Measurements from ENCODE around the gene EFCAB8. TPM values are rescaled to one million over a fixed set of nuclear protein-coding genes. Genes with fewer than 3 reads are reported as not detected.

The EFCAB8 gene
- under 1 TPM in 5 of 8 experiments, not detected in 3; 0.05 to 0.73 (median 0.17) TPM for total RNA-seq

GRCh38 chr20:32858701-32859372 is at the start of gene EFCAB8:
Gene EFCAB8 (plus strand): TSS chr20:32858923. CDS start chr20:32863793, 4,870 bp downstream.
- in situ Hi-C loops (cut with MboI; ENCODE audit: low pct_unique_long_range_greater_than_20kb in 2 of 9, low sequenced_read_pairs in 9 of 9, unreplicated experiment in 9 of 9) = no loop called here
- WGBS, 10 experiments = 17 to 100% (median 84%) methylated on average over 1 to 8 of the region's 8 CpGs
- Histone ChIP-seq H3K4me1 (replicated peaks in 1 of 2) (no peaks in the 10 kb centered on the region), H3K4me3 (no peak within 1 kb of the TSS), H3K27ac (no peak within 1 kb of the TSS)
- no peak for ATAC-seq (replicated peaks in 6 of 8)

- 20 to 100% (median 100%) methylated on average over 1 to 4 of the region's 4 CpGs; no CpG with 5 or more reads in 5 of the 10 experiments for WGBS, 10 experiments
- ATAC-seq (replicated peaks in 6 of 8) = no peak
These were observed 48.8 kb upstream of the EFCAB8 start for GRCh38 chr20:32809907-32810306.

GRCh38 chr20:32810941-32811340 is 47.8 kb upstream of the EFCAB8 start:
- no peak for ATAC-seq (replicated peaks in 6 of 8)
- Histone ChIP-seq H3K4me1 (replicated peaks in 1 of 2) (peaks cover 8 to 18% of the 10 kb centered on the region in 2 donors), H3K4me3 (no peak overlapping the region), H3K27ac (no peak overlapping the region)
- 48 to 83% (median 80%) methylated on average over 1 to 4 of the region's 5 CpGs; no CpG with 5 or more reads in 5 of the 10 experiments for WGBS, 10 experiments
- in situ Hi-C loops (cut with MboI; ENCODE audit: low pct_unique_long_range_greater_than_20kb in 2 of 9, low sequenced_read_pairs in 9 of 9, unreplicated experiment in 9 of 9) = no loop called here

More at GRCh38 chr20:32809907-32810306, 48.8 kb upstream of the EFCAB8 start:
- no peak overlapping the region for H3K4me3 ChIP-seq
- in situ Hi-C loops (cut with MboI; ENCODE audit: low pct_unique_long_range_greater_than_20kb in 2 of 9, low sequenced_read_pairs in 9 of 9, unreplicated experiment in 9 of 9) = no loop called here
- peaks cover 8 to 18% of the 10 kb centered on the region in 2 donors for H3K4me1 ChIP-seq (replicated peaks in 1 of 2)
- no peak overlapping the region for H3K27ac ChIP-seq

GRCh38 chr20:32811886-32812285 is 46.8 kb upstream of the EFCAB8 start:
- WGBS, 10 experiments = 61 to 100% (median 91%) methylated on average over 1 to 4 of the region's 6 CpGs; no CpG with 5 or more reads in 4 of the 10 experiments
- ATAC-seq (replicated peaks in 6 of 8) = no peak
- in situ Hi-C loops (cut with MboI; ENCODE audit: low pct_unique_long_range_greater_than_20kb in 2 of 9, low sequenced_read_pairs in 9 of 9, unreplicated experiment in 9 of 9) = no loop called here
- Histone ChIP-seq H3K4me1 (replicated peaks in 1 of 2) (peaks cover 8 to 18% of the 10 kb centered on the region in 2 donors), H3K4me3 (no peak overlapping the region), H3K27ac (no peak overlapping the region)

GRCh38 chr20:32819992-32820697 is 38.6 kb upstream of the EFCAB8 start:
- peak overlapping the region; percentile 99 to 100 for H3K27ac ChIP-seq
- in situ Hi-C loops (cut with MboI; ENCODE audit: low pct_unique_long_range_greater_than_20kb in 2 of 9, low sequenced_read_pairs in 9 of 9, unreplicated experiment in 9 of 9) = no loop called here
- peak overlapping the region; percentile 88 to 100 (median 98) for H3K4me3 ChIP-seq
- WGBS, 10 experiments = 0% methylated on average over 1 to 3 of the region's 58 CpGs; no CpG with 5 or more reads in 5 of the 10 experiments
- peak; percentile 74 to 91 (median 86) for ATAC-seq (replicated peaks in 6 of 8)
- H3K4me1 ChIP-seq (replicated peaks in 1 of 2) = peaks cover 23 to 24% of the 10 kb centered on the region in 2 donors

GRCh38 chr20:32820698-32821377 is 37.9 kb upstream of the EFCAB8 start:
- Histone ChIP-seq H3K27ac (peak overlapping the region; percentile 99 to 100), H3K4me1 (replicated peaks in 1 of 2) (peaks cover 23 to 24% of the 10 kb centered on the region in 2 donors), H3K4me3 (peak overlapping the region; percentile 88 to 100 (median 98))
- 0 to 97% (median 63%) methylated on average over 1 to 17 of the region's 25 CpGs; no CpG with 5 or more reads in 1 of the 10 experiments for WGBS, 10 experiments
- peak in 1 of 8 experiments; percentile 0 for ATAC-seq (replicated peaks in 6 of 8)
- in situ Hi-C loops (cut with MboI; ENCODE audit: low pct_unique_long_range_greater_than_20kb in 2 of 9, low sequenced_read_pairs in 9 of 9, unreplicated experiment in 9 of 9) = no loop called here

- peak overlapping the region in 1 of 5 donors; percentile 98 for H3K4me3 ChIP-seq
- 33 to 90% (median 80%) methylated on average over 1 to 5 of the region's 5 CpGs; no CpG with 5 or more reads in 1 of the 10 experiments for WGBS, 10 experiments
- ATAC-seq (replicated peaks in 6 of 8) = no peak
- peaks cover 23 to 24% of the 10 kb centered on the region in 2 donors for H3K4me1 ChIP-seq (replicated peaks in 1 of 2)
- in situ Hi-C loops (cut with MboI; ENCODE audit: low pct_unique_long_range_greater_than_20kb in 2 of 9, low sequenced_read_pairs in 9 of 9, unreplicated experiment in 9 of 9) = no loop called here
- H3K27ac ChIP-seq = no peak overlapping the region
These were observed 36.5 kb upstream of the EFCAB8 start for GRCh38 chr20:32822225-32822624.

- Histone ChIP-seq H3K27ac (peak overlapping the region in 1 of 2 donors; percentile 62), H3K4me1 (replicated peaks in 1 of 2) (peaks cover 23 to 28% of the 10 kb centered on the region in 2 donors), H3K4me3 (no peak overlapping the region)
- peak in 7 of 8 experiments; percentile 19 to 48 (median 33) for ATAC-seq (replicated peaks in 6 of 8)
- in situ Hi-C loops (cut with MboI; ENCODE audit: low pct_unique_long_range_greater_than_20kb in 2 of 9, low sequenced_read_pairs in 9 of 9, unreplicated experiment in 9 of 9) = no loop called here
- 25 to 100% (median 86%) methylated on average over 1 to 3 of the region's 3 CpGs; no CpG with 5 or more reads in 4 of the 10 experiments for WGBS, 10 experiments
These were observed 35.6 kb upstream of the EFCAB8 start for GRCh38 chr20:32823078-32823477.

GRCh38 chr20:32823737-32824588 is 34.8 kb upstream of the EFCAB8 start:
- Histone ChIP-seq H3K4me1 (replicated peaks in 1 of 2) (peaks cover 23 to 28% of the 10 kb centered on the region in 2 donors), H3K27ac (peak overlapping the region in 1 of 2 donors; percentile 62), H3K4me3 (no peak overlapping the region)
- in situ Hi-C loops (cut with MboI; ENCODE audit: low pct_unique_long_range_greater_than_20kb in 2 of 9, low sequenced_read_pairs in 9 of 9, unreplicated experiment in 9 of 9) = no loop called here
- 33 to 100% (median 96%) methylated on average over 1 to 7 of the region's 7 CpGs; no CpG with 5 or more reads in 2 of the 10 experiments for WGBS, 10 experiments
- ATAC-seq (replicated peaks in 6 of 8) = no peak

GRCh38 chr20:32828029-32828680 is 30.6 kb upstream of the EFCAB8 start:
- Histone ChIP-seq H3K4me3 (no peak overlapping the region), H3K27ac (peak overlapping the region in 1 of 2 donors; percentile 10), H3K4me1 (replicated peaks in 1 of 2) (peaks cover 0 to 8% of the 10 kb centered on the region in 2 donors)
- WGBS, 10 experiments = 69 to 100% (median 90%) methylated on average over 1 to 4 of the region's 4 CpGs; no CpG with 5 or more reads in 1 of the 10 experiments
- in situ Hi-C loops (cut with MboI; ENCODE audit: low pct_unique_long_range_greater_than_20kb in 2 of 9, low sequenced_read_pairs in 9 of 9, unreplicated experiment in 9 of 9) = no loop called here
- peak in 6 of 8 experiments; percentile 25 to 75 (median 70) for ATAC-seq (replicated peaks in 6 of 8)

GRCh38 chr20:32829311-32830005 is 29.3 kb upstream of the EFCAB8 start:
- ATAC-seq (replicated peaks in 6 of 8) = no peak
- in situ Hi-C loops (cut with MboI; ENCODE audit: low pct_unique_long_range_greater_than_20kb in 2 of 9, low sequenced_read_pairs in 9 of 9, unreplicated experiment in 9 of 9) = no loop called here
- Histone ChIP-seq H3K4me1 (replicated peaks in 1 of 2) (peaks cover 0 to 4% of the 10 kb centered on the region in 2 donors), H3K4me3 (no peak overlapping the region), H3K27ac (no peak overlapping the region)
- 60 to 100% (median 97%) methylated on average over 1 to 3 of the region's 3 CpGs; no CpG with 5 or more reads in 2 of the 10 experiments for WGBS, 10 experiments
